Measurements from ENCODE around the gene PLET1. TPM values are rescaled to one million over a fixed set of nuclear protein-coding genes. Genes with fewer than 3 reads are reported as not detected.

Gene PLET1
- total RNA-seq, 1 donor from 2014 or later = not detected

GRCh38 chr11:112271242-112271641, 10.6 kb upstream of the PLET1 start:
- Histone ChIP-seq H3K4me3 (ENCODE audit: low read length in 3 of 3) (no peak overlapping the region), H3K4me1 (ENCODE audit: control insufficient read depth in 3 of 3, insufficient read depth in 3 of 3, low read length in 3 of 3) (peaks cover 0 to 3% (median 0%) of the 10 kb centered on the region in 3 donors), H3K27ac (ENCODE audit: low read depth, low read length) (no peak overlapping the region), H3K9ac (ENCODE audit: low read depth in 1 of 3, low read length in 3 of 3) (no peak overlapping the region), H3K27me3 (ENCODE audit: control insufficient read depth in 3 of 3, insufficient read depth in 3 of 3, low read length in 3 of 3) (no peaks in the 10 kb centered on the region), H3K9me3 (ENCODE audit: control insufficient read depth in 3 of 3, low read length in 3 of 3) (no peaks in the 10 kb centered on the region), H3K36me3 (ENCODE audit: control insufficient read depth in 3 of 3, insufficient read depth in 3 of 3, low read length in 3 of 3) (no peaks in the 10 kb centered on the region)

GRCh38 chr11:112270551-112271180, 10.0 kb upstream of the PLET1 start:
- Histone ChIP-seq H3K27ac (ENCODE audit: low read depth, low read length) (no peak overlapping the region), H3K27me3 (ENCODE audit: control insufficient read depth in 3 of 3, insufficient read depth in 3 of 3, low read length in 3 of 3) (no peaks in the 10 kb centered on the region), H3K9me3 (ENCODE audit: control insufficient read depth in 3 of 3, low read length in 3 of 3) (no peaks in the 10 kb centered on the region), H3K4me3 (ENCODE audit: low read length in 3 of 3) (no peak overlapping the region), H3K9ac (ENCODE audit: low read depth in 1 of 3, low read length in 3 of 3) (no peak overlapping the region), H3K4me1 (ENCODE audit: control insufficient read depth in 3 of 3, insufficient read depth in 3 of 3, low read length in 3 of 3) (peaks cover 0 to 3% (median 0%) of the 10 kb centered on the region in 3 donors), H3K36me3 (ENCODE audit: control insufficient read depth in 3 of 3, insufficient read depth in 3 of 3, low read length in 3 of 3) (no peaks in the 10 kb centered on the region)

GRCh38 chr11:112269139-112269538, 8.5 kb upstream of the PLET1 start:
- Histone ChIP-seq H3K27ac (ENCODE audit: low read depth, low read length) (no peak overlapping the region), H3K4me3 (ENCODE audit: low read length in 3 of 3) (no peak overlapping the region), H3K9ac (ENCODE audit: low read depth in 1 of 3, low read length in 3 of 3) (no peak overlapping the region), H3K9me3 (ENCODE audit: control insufficient read depth in 3 of 3, low read length in 3 of 3) (no peaks in the 10 kb centered on the region), H3K36me3 (ENCODE audit: control insufficient read depth in 3 of 3, insufficient read depth in 3 of 3, low read length in 3 of 3) (no peaks in the 10 kb centered on the region), H3K27me3 (ENCODE audit: control insufficient read depth in 3 of 3, insufficient read depth in 3 of 3, low read length in 3 of 3) (no peaks in the 10 kb centered on the region), H3K4me1 (ENCODE audit: control insufficient read depth in 3 of 3, insufficient read depth in 3 of 3, low read length in 3 of 3) (peaks cover 0 to 3% (median 0%) of the 10 kb centered on the region in 3 donors)

- no peaks in the 10 kb centered on the region for H3K36me3 ChIP-seq (ENCODE audit: control insufficient read depth in 3 of 3, insufficient read depth in 3 of 3, low read length in 3 of 3)
- no peaks in the 10 kb centered on the region for H3K9me3 ChIP-seq (ENCODE audit: control insufficient read depth in 3 of 3, low read length in 3 of 3)
- H3K9ac ChIP-seq (ENCODE audit: low read depth in 1 of 3, low read length in 3 of 3) = no peak overlapping the region
- no peaks in the 10 kb centered on the region for H3K27me3 ChIP-seq (ENCODE audit: control insufficient read depth in 3 of 3, insufficient read depth in 3 of 3, low read length in 3 of 3)
- H3K27ac ChIP-seq (ENCODE audit: low read depth, low read length) = no peak overlapping the region
- H3K4me3 ChIP-seq (ENCODE audit: low read length in 3 of 3) = no peak overlapping the region
- peaks cover 0 to 3% (median 0%) of the 10 kb centered on the region in 3 donors for H3K4me1 ChIP-seq (ENCODE audit: control insufficient read depth in 3 of 3, insufficient read depth in 3 of 3, low read length in 3 of 3)
These were observed 7.7 kb upstream of the PLET1 start for GRCh38 chr11:112268406-112268805.

GRCh38 chr11:112267188-112267591, 6.5 kb upstream of the PLET1 start:
- H3K9me3 ChIP-seq (ENCODE audit: control insufficient read depth in 3 of 3, low read length in 3 of 3) = no peaks in the 10 kb centered on the region
- peaks cover 0 to 3% (median 0%) of the 10 kb centered on the region in 3 donors for H3K4me1 ChIP-seq (ENCODE audit: control insufficient read depth in 3 of 3, insufficient read depth in 3 of 3, low read length in 3 of 3)
- no peak overlapping the region for H3K4me3 ChIP-seq (ENCODE audit: low read length in 3 of 3)
- H3K27me3 ChIP-seq (ENCODE audit: control insufficient read depth in 3 of 3, insufficient read depth in 3 of 3, low read length in 3 of 3) = no peaks in the 10 kb centered on the region
- H3K36me3 ChIP-seq (ENCODE audit: control insufficient read depth in 3 of 3, insufficient read depth in 3 of 3, low read length in 3 of 3) = no peaks in the 10 kb centered on the region
- H3K27ac ChIP-seq (ENCODE audit: low read depth, low read length) = no peak overlapping the region
- no peak overlapping the region for H3K9ac ChIP-seq (ENCODE audit: low read depth in 1 of 3, low read length in 3 of 3)

- no peak overlapping the region for H3K27ac ChIP-seq (ENCODE audit: low read depth, low read length)
- H3K9ac ChIP-seq (ENCODE audit: low read depth in 1 of 3, low read length in 3 of 3) = no peak overlapping the region
- peaks cover 0 to 3% (median 0%) of the 10 kb centered on the region in 3 donors for H3K4me1 ChIP-seq (ENCODE audit: control insufficient read depth in 3 of 3, insufficient read depth in 3 of 3, low read length in 3 of 3)
- H3K36me3 ChIP-seq (ENCODE audit: control insufficient read depth in 3 of 3, insufficient read depth in 3 of 3, low read length in 3 of 3) = no peaks in the 10 kb centered on the region
- no peak overlapping the region for H3K4me3 ChIP-seq (ENCODE audit: low read length in 3 of 3)
- H3K27me3 ChIP-seq (ENCODE audit: control insufficient read depth in 3 of 3, insufficient read depth in 3 of 3, low read length in 3 of 3) = no peaks in the 10 kb centered on the region
- H3K9me3 ChIP-seq (ENCODE audit: control insufficient read depth in 3 of 3, low read length in 3 of 3) = no peaks in the 10 kb centered on the region
These were observed 5.7 kb upstream of the PLET1 start for GRCh38 chr11:112266410-112266778.

- Histone ChIP-seq H3K4me1 (ENCODE audit: control insufficient read depth in 3 of 3, insufficient read depth in 3 of 3, low read length in 3 of 3) (peaks cover 0 to 3% (median 0%) of the 10 kb centered on the region in 3 donors), H3K36me3 (ENCODE audit: control insufficient read depth in 3 of 3, insufficient read depth in 3 of 3, low read length in 3 of 3) (no peaks in the 10 kb centered on the region), H3K27ac (ENCODE audit: low read depth, low read length) (no peak overlapping the region), H3K27me3 (ENCODE audit: control insufficient read depth in 3 of 3, insufficient read depth in 3 of 3, low read length in 3 of 3) (no peaks in the 10 kb centered on the region), H3K4me3 (ENCODE audit: low read length in 3 of 3) (no peak overlapping the region), H3K9me3 (ENCODE audit: control insufficient read depth in 3 of 3, low read length in 3 of 3) (no peaks in the 10 kb centered on the region), H3K9ac (ENCODE audit: low read depth in 1 of 3, low read length in 3 of 3) (no peak overlapping the region)
These were observed 5.2 kb upstream of the PLET1 start for GRCh38 chr11:112265659-112266409.

- Histone ChIP-seq H3K27me3 (ENCODE audit: control insufficient read depth in 3 of 3, insufficient read depth in 3 of 3, low read length in 3 of 3) (no peaks in the 10 kb centered on the region), H3K27ac (ENCODE audit: low read depth, low read length) (no peak overlapping the region), H3K9me3 (ENCODE audit: control insufficient read depth in 3 of 3, low read length in 3 of 3) (no peaks in the 10 kb centered on the region), H3K36me3 (ENCODE audit: control insufficient read depth in 3 of 3, insufficient read depth in 3 of 3, low read length in 3 of 3) (no peaks in the 10 kb centered on the region), H3K9ac (ENCODE audit: low read depth in 1 of 3, low read length in 3 of 3) (no peak overlapping the region), H3K4me1 (ENCODE audit: control insufficient read depth in 3 of 3, insufficient read depth in 3 of 3, low read length in 3 of 3) (no peaks in the 10 kb centered on the region), H3K4me3 (ENCODE audit: low read length in 3 of 3) (no peak overlapping the region)
These were observed 5.5 kb downstream of the PLET1 start for GRCh38 chr11:112255067-112255720.

- Histone ChIP-seq H3K4me3 (ENCODE audit: low read length in 3 of 3) (no peak overlapping the region), H3K9me3 (ENCODE audit: control insufficient read depth in 3 of 3, low read length in 3 of 3) (no peaks in the 10 kb centered on the region), H3K27me3 (ENCODE audit: control insufficient read depth in 3 of 3, insufficient read depth in 3 of 3, low read length in 3 of 3) (no peaks in the 10 kb centered on the region), H3K9ac (ENCODE audit: low read depth in 1 of 3, low read length in 3 of 3) (no peak overlapping the region), H3K36me3 (ENCODE audit: control insufficient read depth in 3 of 3, insufficient read depth in 3 of 3, low read length in 3 of 3) (no peaks in the 10 kb centered on the region), H3K4me1 (ENCODE audit: control insufficient read depth in 3 of 3, insufficient read depth in 3 of 3, low read length in 3 of 3) (no peaks in the 10 kb centered on the region), H3K27ac (ENCODE audit: low read depth, low read length) (no peak overlapping the region)
These were observed 6.9 kb downstream of the PLET1 start for GRCh38 chr11:112253605-112254242.
